Ovary (tissue), 9 donors: Measurements from ENCODE around the gene AP2B1. TPM values are rescaled to one million over a fixed set of nuclear protein-coding genes. Genes with fewer than 3 reads are reported as not detected.

Experiments used
- DNase-seq, 5 donors: peaks; one replicate each; pipeline ENCODE4 v3.0.0-alpha.2; 2019 to 2020
- H3K27ac ChIP-seq, 2 donors: fragments of 200-600 bp; one replicate each; pipeline versions ENCODE4 v1.5.1 to v1.8.0; 2019 to 2022
- H3K27me3 ChIP-seq: fragments of 200-600 bp; one replicate; pipeline ENCODE4 v1.8.0; 2022
- H3K36me3 ChIP-seq: fragments of 200-600 bp; sonication (generic); one replicate; pipeline ENCODE4 v1.5.1; 2019
- H3K4me1 ChIP-seq: one replicate; pipeline ENCODE4 v1.8.1; 2013; ENCODE audit warnings: mild to moderate bottlenecking, moderate library complexity; ENCODE audit not compliant: insufficient read depth
- H3K4me3 ChIP-seq: fragments of 200-600 bp; sonication (generic); one replicate; pipeline ENCODE4 v1.5.1; 2017
- H3K9me3 ChIP-seq, 2 donors: fragments of 200-600 bp in 1 of 2; sonication (generic) in 1 of 2; one replicate each; pipeline versions ENCODE4 v1.5.1 to v1.8.1; 2013 to 2019; ENCODE audit warnings: mild to moderate bottlenecking in 1 of 2, moderate library complexity in 1 of 2
- CTCF ChIP-seq, 3 donors: fragments of 450-650 bp in 2 of 3; fragments of 200-600 bp in 1 of 3; IDR thresholded peaks; one replicate each; pipeline versions ENCODE4 v1.5.1 to v1.8.0; 2016 to 2022; ENCODE audit warnings: antibody characterized with exemption in 3 of 3, mild to moderate bottlenecking in 1 of 3
- EP300 ChIP-seq: sonication (generic); formaldehyde crosslinking; IDR thresholded peaks from one replicate; pipeline ENCODE4 v1.6.1; 2017; ENCODE audit warnings: antibody characterized with exemption
- POLR2A ChIP-seq: fragments of 450-650 bp; IDR thresholded peaks from one replicate; pipeline ENCODE4 v1.6.1; 2017; ENCODE audit warnings: antibody characterized with exemption, mild to moderate bottlenecking, moderate library complexity
- WGBS, 3 donors: extraction: QIAGEN DNeasy Blood & Tissue Kit in 1 of 3; methylation state at CpG; one replicate each; pipeline versions ENCODE4 v1.1.5 to v1.1.7; 2013 to 2017; 5-methylcytosine and 5-hydroxymethylcytosine counted together
- intact Hi-C, 4 donors: fragments of 100-400 bp; cut with DNase I; formaldehyde crosslinking; loops; one replicate each; pipeline versions ENCODE4 v1.11.0 to v1.15.1; 2022 to 2023
- polyA plus RNA-seq, 2 donors: library from polyadenylated mRNA; stranded (reverse); fragments of 200-250 nt in 1 of 2; fragments of 350-450 nt in 1 of 2; fragmentation: Illumina TruSeq in 1 of 2; extraction: RNeasy Lipid Tissue Mini Kit (QIAGEN cat#74804) in 1 of 2; gene quantifications; one replicate each; pipeline ENCODE4 v1.2.3, GENCODE V29; 2013 to 2014
- total RNA-seq, 7 donors: library from RNA; depleted of rRNA in 2 of 7; stranded (reverse); fragments of >200 nt in 2 of 7; fragmentation: NEBNext Ultra II Directional in 3 of 7; extraction: Animal tissue kit (Norgen Biotek cat#: 25700) in 3 of 7; gene quantifications; one replicate each; pipeline versions ENCODE4 v1.1.0 to v1.2.4, GENCODE V29; 2016 to 2023
- donor health status: DM: no; HTN: no; CAD: no; lungs with moderate emphysema.
- donor health status: DM: no; HTN: no; CAD: no.
- donor health status: Bipolar disorder and iron deficiency.
- donor health status: DM: yes; HTN: yes; CAD: no.
- donor health status: DM: no; HTN: no; CAD: no.
- donor health status: DM: yes; HTN: yes; CAD: no.

The AP2B1 gene
- total and polyA plus RNA-seq, 9 donors: 42.6 to 170 (median 139) TPM

- no peaks in the 10 kb centered on the region for H3K4me1 ChIP-seq
- no peaks in the 10 kb centered on the region for H3K27me3 ChIP-seq
- intact Hi-C loops: no loop called here
- no peak overlapping the region for H3K4me3 ChIP-seq
- no peaks in the 10 kb centered on the region for H3K9me3 ChIP-seq
- no peak for DNase-seq
- no peak overlapping the region for H3K27ac ChIP-seq
- 90 to 93% (median 92%) methylated on average over 2 of the region's 2 CpGs for WGBS, 3 donors
- H3K36me3 ChIP-seq: no peaks in the 10 kb centered on the region
- no peak for TF ChIP-seq EP300
- no peak for TF ChIP-seq POLR2A
- no peak for TF ChIP-seq CTCF (IDR thresholded peaks at IDR 0.05)
These were observed 79.9 kb downstream of the AP2B1 start for GRCh38 chr17:35666967-35667532.

GRCh38 chr17:35668802-35669201, 81.7 kb downstream of the AP2B1 start:
- Histone ChIP-seq H3K4me1 (no peaks in the 10 kb centered on the region), H3K27me3 (no peaks in the 10 kb centered on the region), H3K4me3 (no peak overlapping the region), H3K9me3 (no peaks in the 10 kb centered on the region), H3K27ac (no peak overlapping the region), H3K36me3 (no peaks in the 10 kb centered on the region)
- no peak for DNase-seq
- intact Hi-C loops: no loop called here
- no peak for TF ChIP-seq POLR2A
- TF ChIP-seq EP300: no peak
- TF ChIP-seq CTCF (IDR thresholded peaks at IDR 0.05): no peak
- 74 to 79% (median 78%) methylated on average over 4 of the region's 4 CpGs for WGBS, 3 donors

- no peaks in the 10 kb centered on the region for H3K27me3 ChIP-seq
- intact Hi-C loops: no loop called here
- H3K27ac ChIP-seq: no peak overlapping the region
- no peaks in the 10 kb centered on the region for H3K36me3 ChIP-seq
- no peaks in the 10 kb centered on the region for H3K4me1 ChIP-seq
- WGBS, 3 donors: 81 to 85% (median 81%) methylated on average over 5 of the region's 5 CpGs
- TF ChIP-seq CTCF (IDR thresholded peaks at IDR 0.05) (no peak), POLR2A (no peak), EP300 (no peak)
- DNase-seq: no peak
- H3K9me3 ChIP-seq: no peaks in the 10 kb centered on the region
- no peak overlapping the region for H3K4me3 ChIP-seq
These were observed 87.4 kb downstream of the AP2B1 start for GRCh38 chr17:35674552-35674951.

GRCh38 chr17:35676441-35676840, 89.3 kb downstream of the AP2B1 start:
- intact Hi-C loops: no loop called here
- WGBS, 3 donors: 91 to 96% (median 93%) methylated on average over 2 of the region's 2 CpGs

GRCh38 chr17:35679007-35679682, 92.0 kb downstream of the AP2B1 start:
- WGBS, 3 donors: 87 to 93% (median 92%) methylated on average over 2 of the region's 2 CpGs
- intact Hi-C loops: no loop called here
- H3K9me3 ChIP-seq: no peaks in the 10 kb centered on the region
- H3K36me3 ChIP-seq: no peaks in the 10 kb centered on the region
- no peak for DNase-seq
- H3K4me1 ChIP-seq: no peaks in the 10 kb centered on the region
- no peak overlapping the region for H3K4me3 ChIP-seq
- H3K27me3 ChIP-seq: no peaks in the 10 kb centered on the region
- no peak for TF ChIP-seq POLR2A
- no peak for TF ChIP-seq CTCF (IDR thresholded peaks at IDR 0.05)
- no peak for TF ChIP-seq EP300
- no peak overlapping the region for H3K27ac ChIP-seq

More at GRCh38 chr17:35676441-35676840, 89.3 kb downstream of the AP2B1 start:
- Histone ChIP-seq H3K36me3 (no peaks in the 10 kb centered on the region), H3K4me3 (no peak overlapping the region), H3K27me3 (no peaks in the 10 kb centered on the region), H3K27ac (no peak overlapping the region), H3K9me3 (no peaks in the 10 kb centered on the region), H3K4me1 (no peaks in the 10 kb centered on the region)
- DNase-seq: no peak
- TF ChIP-seq POLR2A: no peak
